ENCODE results near the gene KIAA1217.

Gene KIAA1217

DNA sequence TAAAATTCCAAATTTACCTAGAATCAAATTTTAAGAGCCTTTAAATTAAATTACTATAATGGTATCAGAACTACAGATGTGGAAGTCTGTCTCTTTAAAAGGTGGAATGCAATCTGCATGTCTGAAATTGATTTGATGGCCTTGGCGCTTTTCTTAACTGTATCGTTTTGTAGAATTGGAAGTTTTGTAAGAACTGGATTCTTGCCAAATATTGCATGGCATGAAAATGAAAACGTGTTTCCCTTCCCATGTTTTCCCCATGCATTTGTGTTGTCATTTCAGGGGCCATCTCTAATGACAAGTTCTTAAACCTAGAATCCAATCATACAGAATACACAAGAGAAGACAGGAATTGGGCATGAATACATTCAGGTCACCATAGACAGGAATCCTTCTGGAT lies 162.5 kb downstream of the KIAA1217 start:
- no peak for DNase-seq (ENCODE audit: low spot score)

DNA sequence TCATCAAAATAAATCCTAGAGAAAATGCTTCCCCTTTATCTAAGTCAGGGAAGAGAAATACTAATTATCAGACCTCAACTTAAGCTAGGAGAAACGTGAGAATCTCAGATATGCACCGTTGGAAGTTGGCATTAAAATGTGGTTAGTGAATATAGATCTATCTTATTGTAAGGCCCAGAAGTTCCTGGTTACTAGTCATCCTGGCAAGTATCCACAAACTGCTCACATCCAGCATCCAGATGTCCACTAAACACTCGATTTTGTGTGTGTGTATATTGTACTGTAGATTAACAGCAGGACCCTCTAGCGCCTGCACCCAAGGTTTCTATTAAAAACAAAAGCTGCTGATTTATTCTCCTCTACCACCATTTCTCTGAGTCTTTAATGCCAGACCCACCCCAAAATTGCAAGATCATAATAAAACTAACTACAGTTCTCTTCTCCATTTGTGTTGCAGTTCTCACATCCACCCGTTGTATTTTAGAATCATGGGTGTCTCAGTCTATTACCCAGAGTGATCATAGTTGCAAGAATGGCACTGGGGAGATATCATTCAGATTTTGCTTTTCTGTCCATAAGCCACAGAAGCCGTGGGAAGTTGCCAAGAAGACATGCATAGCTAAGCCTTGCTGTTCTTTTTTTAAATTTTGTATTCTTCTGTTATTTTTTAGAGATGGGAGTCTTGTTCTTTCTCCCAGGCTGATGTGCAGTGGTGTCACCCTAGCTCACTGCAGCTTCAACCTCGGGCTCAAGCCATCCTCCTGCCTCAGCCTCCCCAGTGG lies 165.4 kb downstream of the KIAA1217 start:
- DNase-seq (ENCODE audit: low spot score): no peak

GRCh38 chr10:24375510-24375909 lies 166.6 kb downstream of the KIAA1217 start:
- no peak for DNase-seq (ENCODE audit: low spot score)

DNA sequence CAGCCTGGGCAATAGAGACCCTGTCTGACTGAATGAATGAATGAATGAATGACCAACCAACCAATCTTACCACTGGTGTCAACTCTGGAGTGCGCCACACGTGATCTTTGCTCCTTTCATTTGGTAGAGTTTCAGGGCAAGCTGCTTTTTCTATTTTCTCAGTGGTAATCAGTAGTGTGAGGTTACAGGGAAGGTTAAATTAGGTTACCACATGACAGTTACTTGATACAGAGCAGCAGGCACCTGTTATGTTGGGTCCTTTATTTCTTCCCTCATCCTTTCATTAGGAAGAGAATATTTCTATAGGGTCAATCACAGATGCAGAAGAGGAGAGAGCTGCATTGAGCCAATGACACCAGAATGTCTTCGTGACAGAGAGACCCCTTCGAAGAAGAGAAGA lies 167.8 kb downstream of the KIAA1217 start:
- no peak for DNase-seq (ENCODE audit: low spot score)

DNA sequence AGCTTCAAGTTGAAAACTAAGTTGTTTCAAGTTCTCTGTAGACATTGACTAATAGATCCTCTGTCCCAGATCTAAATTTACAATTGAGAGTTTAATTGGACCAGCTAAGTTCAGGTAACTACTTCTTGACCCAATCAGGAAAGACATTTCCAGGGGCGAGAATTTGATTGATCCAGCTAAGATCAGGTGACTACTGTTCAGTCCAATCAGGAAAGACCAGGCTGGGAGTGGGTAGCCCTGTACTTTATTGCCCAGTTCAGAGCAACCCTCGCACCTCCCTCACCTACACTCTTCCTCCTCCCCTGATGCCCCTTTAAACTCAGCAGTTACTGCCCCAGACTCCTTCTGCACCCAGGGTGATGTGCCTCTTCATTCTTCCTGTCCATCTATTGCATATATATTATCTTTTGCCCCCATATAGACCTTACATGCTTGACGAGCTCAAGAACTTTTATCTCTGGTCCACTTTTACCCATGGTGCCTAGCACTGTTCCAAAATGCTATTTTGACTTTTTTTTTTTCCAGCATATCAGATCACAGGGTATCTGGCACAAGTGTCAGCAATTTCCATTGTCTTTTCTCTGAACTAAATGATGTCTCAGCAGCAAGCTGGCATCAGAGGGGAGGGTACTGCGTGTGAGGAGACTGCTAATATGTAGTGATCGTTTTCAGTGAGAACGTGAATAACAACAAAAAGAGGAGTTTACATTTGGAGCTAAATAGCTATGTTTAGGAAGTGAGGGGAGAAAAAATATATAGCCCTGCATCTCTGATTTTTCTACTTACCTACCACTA lies 169.4 kb downstream of the KIAA1217 start:
- no peak for DNase-seq (ENCODE audit: low spot score)

DNA sequence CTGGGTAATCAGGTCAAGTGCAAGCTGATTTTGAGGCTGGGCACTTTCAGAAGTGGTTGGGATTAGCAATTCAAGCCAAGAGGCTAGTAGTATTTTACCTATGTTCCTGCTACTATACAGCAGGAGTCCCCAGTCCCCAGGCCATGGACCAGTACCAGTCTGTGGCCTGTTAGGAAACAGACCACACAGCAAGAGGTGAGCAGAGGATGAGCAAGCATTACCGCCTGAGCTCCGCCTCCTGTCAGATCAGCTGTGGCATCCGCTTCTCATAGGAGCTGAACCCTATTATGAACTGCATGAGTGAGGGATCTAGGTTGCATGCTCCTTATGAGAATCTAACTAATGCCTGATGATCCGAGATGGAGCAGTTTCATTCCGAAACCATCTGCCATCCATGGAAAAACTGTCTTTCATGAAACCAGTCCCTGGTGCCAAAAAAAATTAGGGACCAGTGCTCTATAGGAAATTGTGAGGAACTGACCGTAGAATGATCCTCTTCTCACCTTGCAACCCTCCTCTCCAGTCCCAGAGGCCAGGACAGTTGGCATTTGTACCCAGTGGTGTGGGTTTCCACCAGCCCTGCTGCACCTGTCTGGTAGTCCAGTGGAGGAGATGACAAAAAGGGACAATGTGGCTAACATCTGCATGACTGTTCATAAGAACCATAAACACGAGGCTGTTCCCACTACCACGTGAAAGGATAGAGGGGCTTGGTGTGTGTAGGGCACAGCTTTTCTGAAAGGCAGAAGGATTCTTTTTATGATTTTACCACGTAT lies 172.5 kb downstream of the KIAA1217 start:
- DNase-seq (ENCODE audit: low spot score): no peak

- DNase-seq (ENCODE audit: low spot score): no peak
These were observed 173.1 kb downstream of the KIAA1217 start for GRCh38 chr10:24382045-24382444.

- DNase-seq (ENCODE audit: low spot score): no peak
These were observed 173.6 kb downstream of the KIAA1217 start for GRCh38 chr10:24382596-24382978.

DNA sequence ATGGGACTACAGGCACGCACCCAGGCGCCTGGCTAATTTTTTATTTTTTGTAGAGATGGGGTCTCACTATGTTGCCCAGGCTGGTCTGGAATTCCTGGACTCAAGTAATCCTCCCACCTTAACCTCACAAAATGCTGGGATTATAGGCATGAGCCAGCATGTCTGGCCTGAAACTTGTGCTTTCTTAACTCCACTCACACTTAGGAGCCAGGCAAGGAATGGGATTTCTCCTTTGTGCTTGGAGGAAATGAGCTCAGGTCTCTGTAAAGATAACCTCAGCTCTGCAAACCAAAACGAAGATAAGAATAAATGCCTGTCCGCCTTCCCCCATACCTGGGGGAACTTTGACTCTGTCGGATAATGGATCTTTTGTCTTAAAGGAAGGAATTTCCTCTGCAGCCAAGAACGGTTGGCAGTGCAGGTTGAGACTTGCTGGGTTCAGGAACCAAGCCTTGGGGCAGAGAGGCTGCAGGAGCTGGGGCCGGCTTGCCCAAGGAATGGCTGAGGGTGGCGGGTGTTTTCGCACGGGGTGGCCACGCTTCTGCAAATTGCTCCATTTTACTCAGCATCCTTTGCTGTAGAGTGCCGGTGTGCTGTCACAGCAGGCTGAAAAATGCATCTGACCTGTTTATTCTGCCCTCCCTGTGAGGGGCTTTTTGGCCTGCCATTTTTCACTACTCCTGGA lies 174.2 kb downstream of the KIAA1217 start:
- DNase-seq (ENCODE audit: low spot score): peak; percentile 23

- peak; percentile 81 for DNase-seq (ENCODE audit: low spot score)
These were observed 174.8 kb downstream of the KIAA1217 start for GRCh38 chr10:24383681-24384106.

GRCh38 chr10:24384954-24385353 lies 176.0 kb downstream of the KIAA1217 start:
- peak; percentile 18 for DNase-seq (ENCODE audit: low spot score)

GRCh38 chr10:24385776-24386175 lies 176.8 kb downstream of the KIAA1217 start:
- DNase-seq (ENCODE audit: low spot score): no peak

DNA sequence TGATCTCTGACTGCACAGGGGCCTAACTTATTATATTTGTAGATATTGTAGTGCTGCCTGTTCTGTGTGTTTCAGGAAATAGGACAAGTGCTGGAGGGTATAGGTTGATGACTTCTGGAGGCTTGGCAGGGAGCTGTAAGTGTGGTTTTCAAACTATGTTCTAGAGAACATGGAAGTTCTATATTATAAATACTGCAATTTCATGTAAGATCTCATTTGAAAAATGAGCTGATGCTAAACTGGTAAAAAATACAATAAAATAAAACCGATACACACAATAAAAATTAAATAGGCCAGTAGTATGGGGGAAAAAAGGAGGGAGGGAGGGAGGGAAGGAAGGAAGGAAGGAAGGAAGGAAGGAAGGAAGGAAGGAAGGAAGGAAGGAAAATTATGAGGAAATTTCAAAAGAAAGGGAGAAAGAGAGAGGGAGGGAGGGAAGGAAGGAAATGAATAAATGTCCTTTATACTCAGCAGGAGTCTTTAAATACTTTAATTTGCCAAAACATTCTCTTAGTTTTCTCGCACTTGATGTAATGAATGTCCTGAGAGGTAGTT lies 181.3 kb downstream of the KIAA1217 start:
- DNase-seq (ENCODE audit: low spot score): no peak

- no peak for DNase-seq (ENCODE audit: low spot score)
These were observed 181.8 kb downstream of the KIAA1217 start for GRCh38 chr10:24390746-24391145.

DNA sequence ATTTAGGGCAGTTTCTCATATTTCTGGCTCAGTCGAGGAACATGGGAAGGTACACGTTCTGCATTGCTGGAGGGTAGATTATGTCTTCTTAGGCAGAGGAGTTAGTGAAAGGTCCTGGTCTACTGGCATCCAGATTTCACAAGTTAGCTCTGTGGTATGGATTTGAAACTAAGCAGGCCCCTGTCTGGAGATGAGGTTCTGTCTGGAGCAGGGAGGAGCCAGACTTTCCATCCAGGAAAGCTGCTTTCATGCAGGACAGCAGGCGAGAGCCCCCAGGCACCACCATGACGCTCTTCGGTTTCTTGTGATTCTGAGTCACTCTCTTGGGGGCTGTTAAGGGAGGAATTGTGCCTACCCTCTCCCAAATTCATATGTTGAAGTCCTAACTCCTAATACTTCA lies 184.3 kb downstream of the KIAA1217 start:
- DNase-seq (ENCODE audit: low spot score): no peak

DNA sequence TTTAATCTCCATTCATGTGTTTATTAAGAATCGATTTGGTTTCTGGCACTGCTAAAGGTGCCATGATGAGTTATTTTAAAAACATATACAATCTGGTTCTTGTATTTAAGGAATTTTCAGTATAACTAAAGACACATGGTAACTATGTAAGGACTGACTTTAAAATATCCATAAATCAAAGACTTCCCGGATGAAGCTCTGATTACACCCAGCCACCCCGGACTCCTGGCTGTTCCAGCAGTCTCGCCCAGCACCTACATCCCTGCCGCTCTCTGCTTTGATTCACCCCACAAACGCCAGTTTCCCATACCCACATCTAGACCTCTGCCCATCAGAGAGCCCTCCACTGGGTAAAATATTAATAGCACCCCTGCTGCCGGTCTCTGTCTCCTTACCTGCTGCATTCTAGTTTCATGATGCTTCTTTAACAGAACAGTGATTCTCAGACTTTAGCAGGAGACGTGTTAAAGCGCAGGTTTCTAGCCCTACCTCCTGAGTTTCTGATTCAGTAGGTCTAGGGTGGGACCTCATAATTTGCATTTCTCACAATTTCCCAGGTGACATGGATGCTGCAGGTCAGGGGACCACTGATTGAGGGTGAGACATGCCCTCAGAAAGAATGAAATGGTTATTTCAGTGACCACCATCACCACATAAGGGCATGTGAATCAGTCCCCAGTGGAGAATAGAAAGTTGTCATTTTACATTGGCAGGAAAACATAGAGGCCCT lies 185.7 kb downstream of the KIAA1217 start:
- DNase-seq (ENCODE audit: low spot score): no peak

DNA sequence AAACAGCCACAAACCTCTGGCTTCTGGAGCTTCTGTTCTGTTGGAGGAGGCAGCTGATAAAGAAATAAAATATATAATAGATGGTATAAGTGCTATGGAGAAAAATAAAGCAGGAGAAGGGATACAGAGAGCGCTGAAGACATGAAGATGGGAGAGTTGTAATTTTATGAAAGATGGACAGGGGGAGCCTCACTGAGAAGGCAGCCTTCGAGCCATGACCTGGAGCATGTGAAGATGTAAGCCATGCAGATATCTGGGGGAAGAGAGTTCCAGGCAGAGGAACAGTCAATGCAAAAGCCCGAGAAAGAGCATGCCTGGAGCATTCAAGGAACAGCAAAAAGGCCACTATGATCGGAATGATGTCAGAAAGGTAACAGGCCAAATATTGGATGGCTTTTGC lies 187.5 kb downstream of the KIAA1217 start:
- no peak for DNase-seq (ENCODE audit: low spot score)

DNA sequence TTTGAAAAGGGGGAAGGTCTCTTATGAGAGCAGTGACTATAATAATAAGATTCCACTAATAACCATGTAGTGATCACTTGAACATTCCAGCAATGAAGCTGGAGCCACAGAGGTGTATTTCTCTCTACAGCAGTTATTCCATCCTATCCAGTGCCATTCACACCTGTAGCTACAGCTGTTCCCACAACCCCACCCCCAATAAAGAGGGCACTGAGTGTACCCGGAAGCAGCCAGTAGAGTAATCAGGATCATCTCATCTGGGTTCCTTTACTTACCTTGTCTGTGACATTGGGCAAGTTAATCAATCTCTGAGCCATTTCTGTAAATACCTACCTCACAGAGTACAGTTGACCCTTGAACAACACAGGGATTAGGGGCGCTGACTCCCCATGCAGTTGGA lies 188.7 kb downstream of the KIAA1217 start:
- DNase-seq (ENCODE audit: low spot score): no peak

- no peak for DNase-seq (ENCODE audit: low spot score)
These were observed 195.6 kb downstream of the KIAA1217 start for GRCh38 chr10:24404567-24404966.

- DNase-seq (ENCODE audit: low spot score): no peak
These were observed 196.7 kb downstream of the KIAA1217 start for GRCh38 chr10:24405635-24406034.

Data from iPS-NIHi11 (cell line).